ENCODE measurements around the gene VAV3. TPM values are rescaled to one million over a fixed set of nuclear protein-coding genes. Genes with fewer than 3 reads are reported as not detected.

The VAV3 gene
- polyA plus RNA-seq, 1 donor (not counting 4 experiments of a cell fraction or from before 2014, with no cell fraction given), result 19.6 TPM

DNA sequence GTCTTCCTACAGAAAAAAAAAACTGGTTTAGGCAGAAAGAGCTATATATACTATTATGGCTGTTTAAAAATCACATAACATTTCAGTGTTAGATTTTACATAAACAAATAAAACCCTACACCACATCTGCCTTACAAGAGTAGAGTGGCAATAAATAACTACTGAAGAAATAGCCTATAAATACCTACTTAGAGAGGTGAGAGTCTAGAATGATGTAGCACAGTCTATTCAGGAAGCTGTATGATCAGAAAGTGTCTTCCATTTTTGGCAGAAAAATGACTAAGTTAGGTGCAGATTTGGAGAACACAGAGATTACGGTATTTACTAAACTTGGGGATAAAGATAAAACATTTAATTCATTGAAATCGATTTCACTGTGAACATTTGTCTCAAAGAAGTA, 75.5 kb downstream of the VAV3 start:
- Histone ChIP-seq H4K20me1 (ENCODE audit: control insufficient read depth, extremely low read depth, insufficient read depth, low read length) (no peaks in the 10 kb centered on the region), H2AFZ (ENCODE audit: control insufficient read depth, low read length) (no peak overlapping the region), H3K9me1 (ENCODE audit: control insufficient read depth, extremely low read depth, insufficient read depth, low read length) (no peaks in the 10 kb centered on the region), H3K27me3 (ENCODE audit: control insufficient read depth, extremely low read depth, insufficient read depth, low read length) (no peaks in the 10 kb centered on the region), H3K79me2 (ENCODE audit: control insufficient read depth, insufficient read depth, low read length) (no peaks in the 10 kb centered on the region), H3K27ac (ENCODE audit: control insufficient read depth, insufficient read depth, low read length) (no peak overlapping the region), H3K36me3 (ENCODE audit: control insufficient read depth in 2 of 2, extremely low read depth in 1 of 2, insufficient read depth in 2 of 2, low read length in 2 of 2) (no peaks in the 10 kb centered on the region), H3K4me3 (ENCODE audit: control insufficient read depth in 2 of 3, extremely low read depth in 1 of 3, insufficient read depth in 2 of 3, low read depth in 1 of 3, low read length in 3 of 3) (no peak overlapping the region), H3K9ac (ENCODE audit: control insufficient read depth, extremely low read depth, insufficient read depth, low read length) (no peak overlapping the region), H3K4me2 (ENCODE audit: control insufficient read depth, extremely low read depth, insufficient read depth, low read depth, low read length) (no peak overlapping the region), H3K4me1 (ENCODE audit: control insufficient read depth, extremely low read depth, insufficient read depth, low read length) (no peaks in the 10 kb centered on the region), H3K9me3 (ENCODE audit: control insufficient read depth, low read depth, low read length) (no peaks in the 10 kb centered on the region)
- no peak for TF ChIP-seq EZH2 (IDR thresholded peaks at IDR 0.05; ENCODE audit: low read length)
- TF ChIP-seq, protein P1, sequence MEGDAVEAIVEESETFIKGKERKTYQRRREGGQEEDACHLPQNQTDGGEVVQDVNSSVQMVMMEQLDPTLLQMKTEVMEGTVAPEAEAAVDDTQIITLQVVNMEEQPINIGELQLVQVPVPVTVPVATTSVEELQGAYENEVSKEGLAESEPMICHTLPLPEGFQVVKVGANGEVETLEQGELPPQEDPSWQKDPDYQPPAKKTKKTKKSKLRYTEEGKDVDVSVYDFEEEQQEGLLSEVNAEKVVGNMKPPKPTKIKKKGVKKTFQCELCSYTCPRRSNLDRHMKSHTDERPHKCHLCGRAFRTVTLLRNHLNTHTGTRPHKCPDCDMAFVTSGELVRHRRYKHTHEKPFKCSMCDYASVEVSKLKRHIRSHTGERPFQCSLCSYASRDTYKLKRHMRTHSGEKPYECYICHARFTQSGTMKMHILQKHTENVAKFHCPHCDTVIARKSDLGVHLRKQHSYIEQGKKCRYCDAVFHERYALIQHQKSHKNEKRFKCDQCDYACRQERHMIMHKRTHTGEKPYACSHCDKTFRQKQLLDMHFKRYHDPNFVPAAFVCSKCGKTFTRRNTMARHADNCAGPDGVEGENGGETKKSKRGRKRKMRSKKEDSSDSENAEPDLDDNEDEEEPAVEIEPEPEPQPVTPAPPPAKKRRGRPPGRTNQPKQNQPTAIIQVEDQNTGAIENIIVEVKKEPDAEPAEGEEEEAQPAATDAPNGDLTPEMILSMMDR (optimal IDR thresholded peaks at IDR 0.05 in 1 of 3, IDR thresholded peaks at IDR 0.05 in 1 of 3, conservative IDR thresholded peaks at IDR 0.05 in 1 of 3; ENCODE audit: extremely low read depth in 1 of 3, insufficient read depth in 2 of 3, low read length in 3 of 3), result no peak
- FAIRE-seq (no peak), DNase-seq (ENCODE audit: low read depth, low spot score) (no peak)
- dilution Hi-C loops (cut with MboI; ENCODE audit: extremely low pct_ligation_motif_present, low sequenced_read_pairs), result no loop called here

DNA sequence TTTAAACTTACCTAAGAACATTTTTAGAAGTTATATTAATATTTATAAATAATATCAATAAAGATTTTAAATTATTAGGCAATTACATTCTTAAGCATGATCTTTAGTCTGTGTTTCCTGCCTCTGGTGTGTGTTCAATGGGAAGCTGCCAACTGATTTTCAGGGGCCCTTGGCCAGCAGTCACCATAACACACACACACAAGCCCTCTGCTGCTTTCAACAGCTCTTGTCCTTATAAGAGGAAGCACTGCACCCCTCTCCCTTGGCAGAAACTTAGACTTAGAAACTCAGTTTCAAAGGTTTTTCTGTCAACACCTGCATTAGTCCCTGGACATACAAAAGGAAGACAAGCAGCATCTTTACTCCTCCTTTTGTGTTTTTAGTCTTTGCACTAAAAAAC, 81.4 kb downstream of the VAV3 start:
- no peaks in the 10 kb centered on the region for H3K4me1 ChIP-seq (ENCODE audit: control insufficient read depth, extremely low read depth, insufficient read depth, low read length)
- H3K9ac ChIP-seq (ENCODE audit: control insufficient read depth, extremely low read depth, insufficient read depth, low read length), result no peak overlapping the region
- TF ChIP-seq, protein P1 (optimal IDR thresholded peaks at IDR 0.05 in 1 of 3, IDR thresholded peaks at IDR 0.05 in 1 of 3, conservative IDR thresholded peaks at IDR 0.05 in 1 of 3; ENCODE audit: extremely low read depth in 1 of 3, insufficient read depth in 2 of 3, low read length in 3 of 3), result no peak
- no peak for TF ChIP-seq EZH2 (IDR thresholded peaks at IDR 0.05; ENCODE audit: low read length)
- no peaks in the 10 kb centered on the region for H3K27me3 ChIP-seq (ENCODE audit: control insufficient read depth, extremely low read depth, insufficient read depth, low read length)
- no peaks in the 10 kb centered on the region for H4K20me1 ChIP-seq (ENCODE audit: control insufficient read depth, extremely low read depth, insufficient read depth, low read length)
- no peaks in the 10 kb centered on the region for H3K36me3 ChIP-seq (ENCODE audit: control insufficient read depth in 2 of 2, extremely low read depth in 1 of 2, insufficient read depth in 2 of 2, low read length in 2 of 2)
- no peak overlapping the region for H3K4me3 ChIP-seq (ENCODE audit: control insufficient read depth in 2 of 3, extremely low read depth in 1 of 3, insufficient read depth in 2 of 3, low read depth in 1 of 3, low read length in 3 of 3)
- no peak overlapping the region for H2AFZ ChIP-seq (ENCODE audit: control insufficient read depth, low read length)
- H3K79me2 ChIP-seq (ENCODE audit: control insufficient read depth, insufficient read depth, low read length), result no peaks in the 10 kb centered on the region
- H3K4me2 ChIP-seq (ENCODE audit: control insufficient read depth, extremely low read depth, insufficient read depth, low read depth, low read length), result no peak overlapping the region
- FAIRE-seq, result no peak
- DNase-seq (ENCODE audit: low read depth, low spot score), result no peak
- H3K9me3 ChIP-seq (ENCODE audit: control insufficient read depth, low read depth, low read length), result no peaks in the 10 kb centered on the region
- no peaks in the 10 kb centered on the region for H3K9me1 ChIP-seq (ENCODE audit: control insufficient read depth, extremely low read depth, insufficient read depth, low read length)
- H3K27ac ChIP-seq (ENCODE audit: control insufficient read depth, insufficient read depth, low read length), result no peak overlapping the region
- dilution Hi-C loops (cut with MboI; ENCODE audit: extremely low pct_ligation_motif_present, low sequenced_read_pairs), result no loop called here
